Stimulated activated CD8-positive, alpha-beta memory T cell treated with anti-CD3 and anti-CD28 coated beads, Interleukin-15, amount 100 ng/mL, for 1 hour (primary cell): ENCODE measurements around the gene PIWIL4.
"Not testable (repeated sequence)": the region's sequence is repeated elsewhere in the genome, so short reads cannot be mapped to it uniquely, and the experiment has no call there.

Experiments
- DNase-seq: peaks from one replicate; pipeline ENCODE4 v3.0.0-alpha.2; 2020; ENCODE audit warnings: low read depth

The PIWIL4 gene

GRCh38 chr11:94549146-94549545, 18.0 kb upstream of the PIWIL4 start:
- no peak for DNase-seq

DNA sequence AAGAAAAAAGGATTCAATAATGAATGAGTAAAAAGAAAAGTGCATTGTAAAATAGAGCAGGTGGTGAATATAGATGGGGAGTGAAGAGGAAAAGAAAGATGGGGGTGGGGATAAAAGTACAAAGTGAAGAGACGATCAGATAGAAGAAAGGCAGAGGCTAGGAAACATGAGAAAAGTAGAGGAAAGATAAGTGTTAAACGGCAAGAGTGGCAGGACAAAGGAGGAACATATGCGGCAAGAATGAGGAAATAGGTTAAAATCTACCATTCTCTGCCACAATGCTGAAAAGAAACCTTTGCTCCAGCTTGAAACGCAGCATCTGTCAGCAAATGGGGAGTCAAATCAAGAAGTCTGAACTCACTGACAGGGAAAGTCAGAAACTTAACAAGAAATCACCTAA, 16.7 kb upstream of the PIWIL4 start:
- DNase-seq, result no peak

DNA sequence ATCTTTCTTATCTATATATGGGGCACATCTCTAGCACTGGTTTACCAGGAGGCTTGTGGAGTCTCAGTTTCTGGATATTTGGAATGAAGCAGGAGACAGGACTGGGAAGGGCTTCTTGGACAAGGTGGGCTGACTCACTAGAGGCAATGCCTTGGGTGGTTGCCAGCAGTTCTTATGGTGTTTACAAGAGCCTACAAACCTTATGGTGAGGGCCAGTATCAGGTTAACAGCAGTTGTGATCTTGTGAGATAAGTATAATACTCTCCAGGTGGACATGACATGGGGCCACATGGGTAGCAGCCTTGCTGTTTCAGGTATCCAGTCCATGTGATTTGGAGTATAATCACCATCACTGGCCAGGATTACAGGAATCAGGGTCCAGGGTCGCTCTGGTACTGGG, 13.2 kb upstream of the PIWIL4 start:
- DNase-seq, result no peak

GRCh38 chr11:94555752-94556329, 11.3 kb upstream of the PIWIL4 start:
- not testable (repeated sequence) for DNase-seq

DNA sequence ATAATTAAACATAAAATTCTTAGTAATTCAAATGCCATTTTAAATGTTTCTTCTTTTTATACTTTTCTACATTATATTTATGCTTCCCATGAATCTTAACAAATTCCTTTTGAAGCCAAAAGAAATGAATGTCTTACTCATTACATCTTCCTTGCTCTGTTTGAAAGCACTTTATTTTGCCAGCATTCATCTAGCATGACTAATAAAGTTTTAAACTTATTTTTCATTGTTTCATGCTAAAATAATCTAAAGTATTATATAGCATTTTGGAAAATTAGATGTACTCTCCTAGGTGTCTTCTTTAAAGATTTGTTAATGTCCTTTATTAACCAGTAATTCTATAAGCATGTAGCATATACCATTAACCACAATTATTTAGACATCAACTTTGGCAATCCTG, 9.7 kb upstream of the PIWIL4 start:
- no peak for DNase-seq

- no peak for DNase-seq
These were observed 9.2 kb upstream of the PIWIL4 start for GRCh38 chr11:94557992-94558391.

DNA sequence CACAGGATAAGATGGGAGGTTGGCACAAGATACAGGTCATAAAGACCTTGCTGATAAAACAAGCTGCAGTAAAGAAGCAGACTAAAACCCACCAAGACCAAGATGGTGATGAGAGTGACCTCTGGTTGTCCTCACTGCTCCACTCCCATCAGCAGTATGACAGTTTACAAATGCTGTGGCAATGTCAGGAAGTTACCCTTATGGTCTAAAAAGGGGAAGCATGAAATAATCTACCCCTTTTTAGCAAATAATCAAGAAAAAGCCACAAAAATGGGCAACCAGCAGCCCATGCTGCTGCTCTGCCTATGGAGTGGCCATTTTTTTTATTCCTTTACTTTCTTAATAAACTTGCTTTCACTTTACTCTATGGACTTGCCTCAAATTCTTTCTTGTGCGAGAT, 8.7 kb upstream of the PIWIL4 start:
- no peak for DNase-seq

DNA sequence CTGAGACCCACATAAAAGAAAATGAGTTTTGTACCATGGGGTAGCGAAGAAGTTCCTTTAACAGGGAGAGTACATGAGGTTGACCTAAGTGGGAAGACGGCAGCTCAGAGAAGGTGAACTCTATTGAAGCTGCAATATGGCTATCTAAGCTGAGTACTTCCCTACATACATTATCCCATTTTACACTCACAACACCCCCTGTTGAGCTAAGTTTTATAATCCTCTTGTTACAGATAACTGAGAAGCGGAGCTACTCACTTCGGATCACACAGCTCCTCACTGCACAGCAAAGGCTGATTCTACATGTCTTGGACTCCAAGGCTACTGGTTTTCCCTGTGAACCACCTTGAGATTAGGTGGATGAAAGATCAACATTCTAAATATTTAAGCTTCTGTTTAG, 8.2 kb upstream of the PIWIL4 start:
- DNase-seq, result no peak

DNA sequence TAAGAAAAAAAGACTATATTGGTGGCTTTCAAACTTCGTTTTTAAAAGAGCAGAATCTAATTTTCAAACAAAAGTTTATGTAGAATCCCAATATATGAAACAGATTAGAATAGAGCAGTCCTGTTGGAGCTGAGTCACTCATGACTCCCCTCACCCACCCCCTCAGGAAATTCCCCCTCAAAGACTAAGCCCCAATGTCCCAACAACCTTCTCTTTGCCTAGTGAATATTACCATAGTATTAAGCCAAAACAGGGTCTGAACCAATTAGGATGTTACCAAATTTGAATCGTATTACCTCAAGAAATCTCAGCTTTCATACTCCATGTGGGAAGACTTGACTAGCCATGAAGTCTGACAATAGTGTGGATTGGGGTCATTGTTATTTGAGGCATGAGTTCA, 7.8 kb upstream of the PIWIL4 start:
- no peak for DNase-seq

DNA sequence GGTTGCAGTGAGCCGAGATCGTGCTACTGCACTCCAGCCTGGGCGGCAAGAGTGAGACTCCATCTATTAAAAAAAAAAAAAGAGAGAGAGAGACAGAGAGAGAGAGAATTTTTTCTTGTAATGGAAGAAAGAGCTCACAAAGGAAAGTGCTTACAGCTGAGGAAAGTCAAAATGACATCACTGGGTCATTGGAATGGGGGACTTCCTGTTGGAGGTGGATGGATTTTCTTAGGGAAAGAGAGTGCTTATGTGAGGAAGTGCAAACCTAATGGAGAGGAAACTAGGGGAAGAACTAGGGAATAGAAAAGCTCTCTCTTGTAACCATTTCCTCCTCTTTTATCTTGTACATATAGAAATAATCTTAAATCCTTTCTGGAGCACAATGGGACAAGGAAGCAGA, 6.3 kb upstream of the PIWIL4 start:
- no peak for DNase-seq

- no peak for DNase-seq
These were observed 3.9 kb upstream of the PIWIL4 start for GRCh38 chr11:94563176-94563847.

DNA sequence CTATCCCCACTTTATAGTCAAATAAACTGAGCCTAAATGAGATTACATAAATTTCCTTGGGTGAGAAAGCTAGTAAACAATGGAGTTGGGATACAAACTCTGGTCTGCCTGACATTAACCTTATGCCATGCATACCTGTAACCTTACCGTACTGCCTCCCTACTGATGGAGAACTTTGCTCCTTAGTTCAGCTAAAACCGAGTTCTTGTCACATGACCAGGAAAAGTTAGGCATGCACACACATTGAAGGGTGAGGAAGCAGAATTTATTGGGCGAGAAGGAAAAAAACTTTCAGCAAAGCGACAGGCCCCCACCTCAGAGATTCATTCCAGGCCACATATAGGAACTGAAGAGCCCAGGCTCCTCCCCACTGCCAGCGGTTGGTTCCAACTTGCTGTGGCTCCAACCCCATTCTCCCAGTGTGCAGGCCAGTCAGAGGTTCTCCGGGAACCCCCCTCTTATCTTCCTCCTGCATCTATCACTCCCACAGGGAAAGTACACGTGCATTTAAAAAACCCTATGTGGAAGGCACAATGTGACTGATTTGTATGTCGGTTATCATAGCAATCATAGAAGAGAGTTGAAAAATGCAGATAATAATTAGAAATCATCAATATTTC, 3.2 kb upstream of the PIWIL4 start:
- DNase-seq, result no peak

GRCh38 chr11:94568200-94568599, 1.0 kb downstream of the PIWIL4 start:
- no peak for DNase-seq

- DNase-seq, result no peak
These were observed 1.5 kb downstream of the PIWIL4 start for GRCh38 chr11:94568717-94569116.

DNA sequence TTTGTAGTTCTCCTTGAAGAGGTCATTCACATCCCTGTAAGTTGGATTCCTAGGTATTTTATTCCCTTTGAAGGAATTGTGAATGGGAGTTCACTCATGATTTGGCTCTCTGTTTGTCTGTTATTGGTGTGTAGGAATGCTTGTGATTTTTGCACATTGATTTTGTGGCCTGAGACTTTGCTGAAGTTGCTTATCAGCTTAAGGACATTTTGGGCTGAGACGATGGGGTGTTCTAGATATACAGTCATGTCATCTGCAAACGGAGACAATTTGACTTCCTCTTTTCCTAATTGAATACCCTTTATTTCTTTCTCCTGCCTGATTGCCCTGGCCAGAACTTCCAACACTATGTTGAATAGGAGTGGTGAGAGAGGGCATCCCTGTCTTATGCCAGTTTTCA, 5.8 kb downstream of the PIWIL4 start:
- not testable (repeated sequence) for DNase-seq

- no peak for DNase-seq
These were observed 7.2 kb downstream of the PIWIL4 start for GRCh38 chr11:94574193-94574961.

DNA sequence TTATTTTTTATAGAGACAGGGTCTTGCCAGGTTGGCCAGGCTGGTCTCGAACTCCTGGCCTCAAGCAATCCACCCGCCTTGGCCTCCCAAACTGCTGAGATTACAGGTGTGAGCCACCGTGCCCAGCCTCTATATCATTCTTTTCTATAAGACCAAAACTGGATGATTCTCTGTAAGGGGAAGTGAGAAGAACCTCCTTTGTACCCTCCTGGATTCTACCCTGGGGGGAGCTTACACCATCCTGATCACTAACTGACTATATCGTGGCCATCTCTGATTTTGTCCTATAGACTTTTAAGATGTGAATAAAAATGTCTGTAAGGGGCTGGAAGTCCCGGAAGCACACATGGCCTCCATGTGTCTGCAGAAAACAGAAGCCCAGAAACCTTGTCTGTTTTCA, 9.1 kb downstream of the PIWIL4 start:
- DNase-seq, result no peak

DNA sequence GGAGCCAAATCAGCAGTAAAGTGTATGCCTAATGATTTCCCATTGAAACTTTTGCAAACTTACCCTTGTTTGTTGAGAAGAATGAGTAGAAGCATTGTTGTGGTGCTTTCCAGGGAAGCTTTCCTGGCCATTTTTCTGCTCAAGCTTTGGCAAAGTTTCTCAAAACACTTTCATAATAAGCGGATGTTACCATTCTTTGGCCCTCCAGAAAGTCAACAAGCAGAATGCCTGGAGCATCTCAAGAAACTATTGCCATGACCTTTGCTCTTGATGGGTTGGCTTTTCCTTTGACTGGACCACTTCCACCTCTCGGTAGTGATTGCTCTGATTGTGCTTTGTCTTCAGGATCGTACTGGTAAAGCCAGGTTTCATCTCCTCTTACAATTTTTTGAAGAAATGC, 10.7 kb downstream of the PIWIL4 start:
- DNase-seq, result no peak

DNA sequence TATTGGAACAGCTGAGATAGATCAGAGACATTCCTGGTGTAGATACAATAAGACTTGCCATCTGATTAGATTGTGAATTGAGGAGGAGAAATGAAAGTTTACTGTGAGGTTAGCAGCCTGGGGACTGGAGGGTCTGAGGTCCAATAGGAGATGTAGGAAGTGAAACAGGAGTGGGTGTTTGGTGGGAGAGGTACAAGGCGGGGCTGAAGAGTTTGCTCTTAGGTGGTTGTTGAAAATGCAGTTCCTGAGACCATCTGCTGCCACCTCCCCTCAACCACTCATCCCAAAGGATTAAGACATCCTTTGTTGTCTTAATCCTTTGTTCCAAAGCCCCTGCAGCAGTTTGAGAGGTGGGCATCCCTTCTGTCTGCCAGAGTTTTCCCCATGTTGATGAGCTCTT, 14.8 kb downstream of the PIWIL4 start:
- DNase-seq, result no peak

GRCh38 chr11:94583213-94583865, 16.2 kb downstream of the PIWIL4 start:
- DNase-seq, result no peak

GRCh38 chr11:94583866-94584500, 16.8 kb downstream of the PIWIL4 start:
- no peak for DNase-seq

DNA sequence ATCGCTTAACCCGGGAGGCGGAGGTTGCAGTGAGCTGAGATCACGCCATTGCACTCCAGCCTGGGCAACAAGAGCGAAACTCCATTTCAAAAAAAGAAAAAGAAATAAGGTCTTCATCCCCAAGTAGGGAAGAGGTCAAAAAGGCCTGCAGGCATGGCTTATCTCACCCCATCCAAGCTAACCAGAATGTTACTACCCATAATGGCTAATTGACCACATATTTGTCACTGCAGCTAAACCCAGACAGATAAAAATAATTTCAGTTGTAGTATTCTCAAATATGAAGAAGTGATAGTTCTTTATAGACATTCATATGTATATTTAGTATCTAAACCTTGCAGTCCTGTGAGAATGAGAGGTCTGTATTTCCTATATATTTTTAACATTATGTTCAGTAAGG, 17.8 kb downstream of the PIWIL4 start:
- DNase-seq, result no peak
